ENCODE results near the gene ANKRD10.

GRCh38 chr13:110855363-110855762 is 59.5 kb downstream of the ANKRD10 start:
- TF ChIP-seq CTCF (IDR thresholded peaks at IDR 0.05; ENCODE audit: insufficient read depth, low read length) (no peak), POLR2AphosphoS5 (IDR thresholded peaks at IDR 0.05; ENCODE audit: low read depth) (no peak), REST (IDR thresholded peaks at IDR 0.05; ENCODE audit: insufficient replicate concordance, low read depth) (no peak), GABPA (IDR thresholded peaks at IDR 0.05; ENCODE audit: low read depth) (no peak)

All from HL-60 (cell line).